BE2C (cell line): Measurements from ENCODE around the gene DBT.
"Not testable (repeated sequence)": the region's sequence is repeated elsewhere in the genome, so short reads cannot be mapped to it uniquely, and the experiment has no call there.

Source experiments
- DNase-seq: peaks from one replicate; pipeline ENCODE4 v3.0.0-alpha.2; 2020
- H3K27me3 ChIP-seq: fragments of 250-450 bp; sonication (Bioruptor Pico); 2 replicates; pipeline ENCODE4 v1.5.1; 2020; ENCODE audit warnings: mild to moderate bottlenecking
- H3K36me3 ChIP-seq: fragments of 250-450 bp; sonication (Bioruptor Pico); 2 replicates; pipeline ENCODE4 v1.5.1; 2020; ENCODE audit warnings: mild to moderate bottlenecking
- H3K4me1 ChIP-seq: fragments of 250-450 bp; sonication (Bioruptor Pico); 2 replicates; pipeline ENCODE4 v1.5.1; 2020
- H3K4me3 ChIP-seq: 2 replicates; pipeline ENCODE4 v1.5.1; 2011; ENCODE audit warnings: low read depth, low read length
- H3K9me3 ChIP-seq: fragments of 250-450 bp; sonication (Bioruptor Pico); 2 replicates; pipeline ENCODE4 v1.5.1; 2020
- CTCF ChIP-seq: IDR thresholded peaks from 2 replicates; pipeline ENCODE4 v1.5.1; 2012; ENCODE audit warnings: mild to moderate bottlenecking, low read depth, low read length

DBT gene

GRCh38 chr1:100215101-100215500, 34.5 kb downstream of the DBT start:
- peaks cover 15% of the 10 kb centered on the region for H3K36me3 ChIP-seq

GRCh38 chr1:100213141-100213540, 36.5 kb downstream of the DBT start:
- H3K27me3 ChIP-seq, result no peaks in the 10 kb centered on the region
- H3K9me3 ChIP-seq, result no peaks in the 10 kb centered on the region
- H3K36me3 ChIP-seq, result peaks cover 15% of the 10 kb centered on the region
- H3K4me3 ChIP-seq, result no peak overlapping the region
- no peak for TF ChIP-seq CTCF
- H3K4me1 ChIP-seq, result no peaks in the 10 kb centered on the region
- DNase-seq, result no peak

More at GRCh38 chr1:100215101-100215500, 34.5 kb downstream of the DBT start:
- H3K27me3 ChIP-seq, result no peaks in the 10 kb centered on the region
- no peak for DNase-seq
- no peaks in the 10 kb centered on the region for H3K9me3 ChIP-seq
- no peaks in the 10 kb centered on the region for H3K4me1 ChIP-seq
- no peak for TF ChIP-seq CTCF
- no peak overlapping the region for H3K4me3 ChIP-seq

- H3K27me3 ChIP-seq, result no peaks in the 10 kb centered on the region
- peaks cover 18% of the 10 kb centered on the region for H3K36me3 ChIP-seq
- H3K9me3 ChIP-seq, result no peaks in the 10 kb centered on the region
- DNase-seq, result no peak
- TF ChIP-seq CTCF, result no peak
- no peak overlapping the region for H3K4me3 ChIP-seq
- no peaks in the 10 kb centered on the region for H3K4me1 ChIP-seq
Measured at GRCh38 chr1:100206301-100206700, 43.3 kb downstream of the DBT start.

GRCh38 chr1:100205593-100205992, 44.0 kb downstream of the DBT start:
- H3K4me3 ChIP-seq, H3K9me3 ChIP-seq, H3K27me3 ChIP-seq, H3K4me1 ChIP-seq, DNase-seq: not testable (repeated sequence)
- peaks cover 15% of the 10 kb centered on the region for H3K36me3 ChIP-seq

GRCh38 chr1:100205103-100205502, 44.5 kb downstream of the DBT start:
- H3K36me3 ChIP-seq, result peaks cover 17% of the 10 kb centered on the region
- not testable (repeated sequence) for H3K27me3 ChIP-seq, H3K4me3 ChIP-seq, H3K9me3 ChIP-seq, H3K4me1 ChIP-seq, DNase-seq

GRCh38 chr1:100202703-100203102, 46.9 kb downstream of the DBT start:
- not testable (repeated sequence) for DNase-seq, H3K4me1 ChIP-seq, H3K9me3 ChIP-seq, H3K4me3 ChIP-seq, H3K27me3 ChIP-seq
- H3K36me3 ChIP-seq, result peaks cover 22% of the 10 kb centered on the region

GRCh38 chr1:100200060-100200459, 49.6 kb downstream of the DBT start:
- not testable (repeated sequence) for H3K4me1 ChIP-seq, H3K27me3 ChIP-seq, H3K9me3 ChIP-seq, DNase-seq, H3K4me3 ChIP-seq
- H3K36me3 ChIP-seq, result peaks cover 13% of the 10 kb centered on the region

- H3K4me3 ChIP-seq, result no peak overlapping the region
- H3K9me3 ChIP-seq, result no peaks in the 10 kb centered on the region
- no peak for TF ChIP-seq CTCF
- no peak for DNase-seq
- H3K36me3 ChIP-seq, result peaks cover 13% of the 10 kb centered on the region
- H3K27me3 ChIP-seq, result no peaks in the 10 kb centered on the region
- no peaks in the 10 kb centered on the region for H3K4me1 ChIP-seq
Measured at GRCh38 chr1:100198596-100198995, 51.0 kb downstream of the DBT start.
